Pancreas (tissue), 10 donors: ENCODE measurements around the gene CACNA1G. TPM values are rescaled to one million over a fixed set of nuclear protein-coding genes. Genes with fewer than 3 reads are reported as not detected.

Experiments
- ATAC-seq, 4 donors: fragments of 200-7000 bp; cut with Tn5 transposase; one replicate each; pipeline versions ENCODE4 v1.8.0 to v1.9.1; 2020; ENCODE audit warnings: mild to moderate bottlenecking in 4 of 4, moderate library complexity in 4 of 4
- DNase-seq, 6 donors: peaks; one replicate each; pipeline ENCODE4 v3.0.0-alpha.2; 2020
- FAIRE-seq: peaks from 2 replicates; lab custom pipeline; 2012; peaks lifted over from hg19 to GRCh38; lab: Jason Lieb, UNC
- H3K27ac ChIP-seq, 4 donors: fragments of 200-600 bp; sonication (generic); 1 replicate in 3 of 4; 2 replicates in 1 of 4; pipeline versions ENCODE4 v1.5.0 to v1.8.0; 2020
- H3K27me3 ChIP-seq, 4 donors: fragments of 200-600 bp; one replicate each; pipeline ENCODE4 v1.8.0; 2021
- H3K36me3 ChIP-seq, 3 donors: fragments of 200-600 bp; sonication (generic) in 1 of 3; one replicate each; pipeline versions ENCODE4 v1.5.0 to v1.8.0; 2020 to 2021
- H3K4me1 ChIP-seq, 3 donors: fragments of 200-600 bp; one replicate each; pipeline ENCODE4 v1.8.0; 2021
- H3K4me3 ChIP-seq, 4 donors: fragments of 200-600 bp; sonication (generic) in 2 of 4; one replicate each; pipeline versions ENCODE4 v1.5.0 to v1.8.0; 2020 to 2021
- H3K9me3 ChIP-seq, 4 donors: fragments of 200-600 bp; one replicate each; pipeline ENCODE4 v1.8.0; 2021
- WGBS, 2 donors: extraction: QIAGEN DNeasy Blood & Tissue Kit; methylation state at CpG; one replicate each; pipeline ENCODE4 v1.1.7; 2013; 5-methylcytosine and 5-hydroxymethylcytosine counted together
- intact Hi-C, 3 donors: fragments of 100-400 bp; cut with DNase I; formaldehyde crosslinking; loops; one replicate each; pipeline versions ENCODE4 v1.11.1 to v1.14.2; 2022
- polyA plus RNA-seq, 2 donors: library from polyadenylated mRNA; stranded (reverse); fragments of 200-250 nt; gene quantifications; one replicate each; pipeline ENCODE4 v1.2.3, GENCODE V29; 2013
- total RNA-seq, 6 donors: library from RNA; stranded (reverse); fragmentation: NEBNext Ultra II Directional in 4 of 6; extraction: Animal tissue kit (Norgen Biotek cat#: 25700) in 4 of 6; gene quantifications; one replicate each; pipeline versions ENCODE4 v1.2.1 to v1.2.4, GENCODE V29; 2021 to 2023
- TF ChIP-seq, protein P1 (sequence below), 4 donors: fragments of 200-600 bp; sonication (generic) in 3 of 4; IDR thresholded peaks; one replicate each; pipeline versions ENCODE4 v1.5.0 to v1.8.0; 2021; ENCODE audit warnings: antibody characterized with exemption in 4 of 4
- donor health status: healthy with polysubstance abuse.
- donor health status: DM: no; HTN: no; CAD: no; lungs with moderate emphysema.
- donor health status: DM: no; HTN: no; CAD: no.
- donor health status: control.
- donor health status: control.
- donor health status: Bipolar disorder and iron deficiency.
- donor health status: DM: yes; HTN: yes; CAD: no.
- donor health status: DM: no; HTN: no; CAD: no.
- donor health status: DM: no; HTN: no; CAD: no.
- donor health status: DM: yes; HTN: yes; CAD: no.

Gene CACNA1G
- total and polyA plus RNA-seq, 8 donors = 0.02 to 0.37 (median 0.09) TPM; not detected in 1

DNA sequence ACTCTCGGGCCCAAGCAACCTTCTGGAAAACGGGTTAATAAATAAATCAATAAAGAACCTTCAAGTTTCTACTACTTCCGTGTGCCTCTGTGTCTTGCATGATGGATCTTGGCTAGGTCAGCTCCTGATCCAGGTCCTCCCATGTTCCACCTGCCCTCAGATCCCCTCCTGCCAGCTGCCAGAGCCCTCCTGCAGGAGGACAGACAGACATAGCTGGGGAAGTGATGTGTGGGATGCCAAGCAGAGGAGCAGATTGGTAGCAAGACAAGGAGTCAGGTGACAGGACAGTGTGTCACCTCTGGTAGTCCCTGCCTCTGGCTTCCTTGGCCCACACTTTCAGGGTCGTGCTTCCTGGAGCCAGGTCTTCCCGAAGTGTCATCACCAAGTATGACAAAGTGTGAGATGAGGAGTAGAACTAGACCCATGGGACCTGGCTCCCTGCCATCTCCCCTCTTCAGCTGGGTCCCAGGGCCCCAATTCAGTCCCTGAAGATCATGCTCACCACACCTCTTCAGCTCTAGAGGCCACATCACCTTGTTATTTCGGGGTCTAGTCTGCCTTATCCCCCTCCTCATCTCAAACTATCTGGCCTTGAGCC is 29.0 kb upstream of the CACNA1G start:
- H3K27ac ChIP-seq = peak overlapping the region in 2 of 4 donors; percentile 67 to 92
- peak in 1 of 6 donors; percentile 61 for DNase-seq
- peaks cover 9 to 35% (median 17%) of the 10 kb centered on the region in 3 donors for H3K4me1 ChIP-seq
- peaks cover 0 to 6% (median 0%) of the 10 kb centered on the region in 3 donors for H3K36me3 ChIP-seq
- no peak for ATAC-seq
- 24 to 28% methylated on average over 6 of the region's 6 CpGs for WGBS, 2 donors
- no peaks in the 10 kb centered on the region for H3K9me3 ChIP-seq
- TF ChIP-seq, protein P1, sequence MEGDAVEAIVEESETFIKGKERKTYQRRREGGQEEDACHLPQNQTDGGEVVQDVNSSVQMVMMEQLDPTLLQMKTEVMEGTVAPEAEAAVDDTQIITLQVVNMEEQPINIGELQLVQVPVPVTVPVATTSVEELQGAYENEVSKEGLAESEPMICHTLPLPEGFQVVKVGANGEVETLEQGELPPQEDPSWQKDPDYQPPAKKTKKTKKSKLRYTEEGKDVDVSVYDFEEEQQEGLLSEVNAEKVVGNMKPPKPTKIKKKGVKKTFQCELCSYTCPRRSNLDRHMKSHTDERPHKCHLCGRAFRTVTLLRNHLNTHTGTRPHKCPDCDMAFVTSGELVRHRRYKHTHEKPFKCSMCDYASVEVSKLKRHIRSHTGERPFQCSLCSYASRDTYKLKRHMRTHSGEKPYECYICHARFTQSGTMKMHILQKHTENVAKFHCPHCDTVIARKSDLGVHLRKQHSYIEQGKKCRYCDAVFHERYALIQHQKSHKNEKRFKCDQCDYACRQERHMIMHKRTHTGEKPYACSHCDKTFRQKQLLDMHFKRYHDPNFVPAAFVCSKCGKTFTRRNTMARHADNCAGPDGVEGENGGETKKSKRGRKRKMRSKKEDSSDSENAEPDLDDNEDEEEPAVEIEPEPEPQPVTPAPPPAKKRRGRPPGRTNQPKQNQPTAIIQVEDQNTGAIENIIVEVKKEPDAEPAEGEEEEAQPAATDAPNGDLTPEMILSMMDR (IDR thresholded peaks at IDR 0.05) = no peak
- no peak overlapping the region for H3K4me3 ChIP-seq
- H3K27me3 ChIP-seq = no peaks in the 10 kb centered on the region
- FAIRE-seq = no peak
- intact Hi-C loops = loop anchor here in 1 of 3 donors (10.0 kb wide), 1 partner anchor 47 kb away; no protein-coding TSS in a partner anchor

DNA sequence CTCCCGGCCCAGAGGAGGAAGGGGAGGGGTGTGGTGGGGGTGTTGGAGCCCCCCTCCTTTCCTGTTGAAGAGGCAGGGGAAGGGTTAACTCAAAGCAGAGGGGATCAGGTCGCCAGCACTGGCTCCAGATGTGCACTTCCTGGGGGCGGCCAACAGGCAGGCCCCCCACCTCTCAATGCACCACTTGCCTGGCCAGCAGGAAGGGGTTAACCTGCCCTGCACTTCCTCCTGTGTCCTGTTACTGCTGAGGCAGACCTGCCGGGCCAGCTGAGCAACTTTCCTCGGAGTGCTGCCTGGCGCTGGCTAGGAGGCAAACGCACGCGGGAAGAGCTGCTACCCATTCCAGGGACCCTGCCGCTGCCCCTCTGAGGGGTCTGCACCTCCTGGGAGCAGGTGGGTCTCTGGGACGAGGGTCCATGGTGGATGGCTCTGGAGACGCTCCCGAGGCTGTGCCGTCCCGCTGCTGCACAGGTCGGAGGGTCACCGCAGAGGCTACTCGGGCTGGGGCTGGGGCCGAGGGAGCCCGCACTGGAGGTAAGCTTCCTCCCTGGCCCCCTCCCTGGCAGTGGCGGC is 28.0 kb upstream of the CACNA1G start, which contains the start of gene EPN3:
Gene EPN3, plus strand, starts transcription at position 284 of the 573 bp plus-strand sequence. CDS start 3,822 bp downstream, outside the sequence.
- TF ChIP-seq, protein P1 (IDR thresholded peaks at IDR 0.05) = peak in 1 of 4 donors; percentile 20
- 0 to 1% methylated on average over 19 to 21 of the region's 21 CpGs for WGBS, 2 donors

DNA sequence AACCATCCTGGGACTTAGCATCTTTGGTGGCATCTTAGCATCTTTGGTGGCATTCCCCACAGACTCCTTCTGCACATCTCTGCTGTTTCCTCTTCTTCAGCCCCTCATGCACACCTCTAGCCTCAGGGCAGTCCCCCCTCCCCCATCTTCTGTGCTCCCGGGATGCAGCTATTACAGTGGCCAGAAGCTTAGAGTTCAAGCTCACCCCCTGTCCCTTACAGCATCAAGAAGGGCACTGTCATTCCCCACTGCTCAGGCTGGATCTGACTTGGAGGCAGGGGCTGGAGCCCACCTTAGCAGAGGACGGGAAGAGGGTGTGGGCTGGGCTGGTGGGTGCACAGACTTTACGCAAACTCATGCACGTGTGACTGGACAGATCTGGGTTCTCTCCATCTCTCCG is 27.3 kb upstream of the CACNA1G start:
- H3K9me3 ChIP-seq = no peaks in the 10 kb centered on the region
- DNase-seq (no peak), FAIRE-seq (no peak), ATAC-seq (peak; percentile 13 to 27 (median 20))
- H3K27ac ChIP-seq = peak overlapping the region; percentile 73 to 92 (median 80)
- no peaks in the 10 kb centered on the region for H3K27me3 ChIP-seq
- peaks cover 0 to 23% (median 2%) of the 10 kb centered on the region in 3 donors for H3K36me3 ChIP-seq
- H3K4me1 ChIP-seq = peaks cover 9 to 35% (median 17%) of the 10 kb centered on the region in 3 donors
- 5 to 7% methylated on average over 5 of the region's 5 CpGs for WGBS, 2 donors
- intact Hi-C loops = loop anchor here in 1 of 3 donors (10.0 kb wide), 1 partner anchor 48 kb away; no protein-coding TSS in a partner anchor
- peak overlapping the region; percentile 21 to 84 (median 53) for H3K4me3 ChIP-seq
- TF ChIP-seq, protein P1 (IDR thresholded peaks at IDR 0.05) = no peak

More for the DNA sequence above, 28.0 kb upstream of the CACNA1G start, which contains the start of gene EPN3:
- Histone ChIP-seq H3K9me3 (no peaks in the 10 kb centered on the region), H3K4me3 (peak within 1 kb of the TSS; percentile 21 to 84 (median 53)), H3K4me1 (peaks cover 9 to 35% (median 17%) of the 10 kb centered on the region in 3 donors), H3K27ac (peak within 1 kb of the TSS; percentile 73 to 92 (median 80)), H3K27me3 (no peaks in the 10 kb centered on the region), H3K36me3 (peaks cover 0 to 16% (median 0%) of the 10 kb centered on the region in 3 donors)
- FAIRE-seq (no peak), DNase-seq (peak; percentile 75 to 93 (median 82)), ATAC-seq (peak; percentile 74 to 84 (median 76))
- intact Hi-C loops = loop anchor here in 1 of 3 donors (10.0 kb wide), 1 partner anchor 48 kb away; no protein-coding TSS in a partner anchor

DNA sequence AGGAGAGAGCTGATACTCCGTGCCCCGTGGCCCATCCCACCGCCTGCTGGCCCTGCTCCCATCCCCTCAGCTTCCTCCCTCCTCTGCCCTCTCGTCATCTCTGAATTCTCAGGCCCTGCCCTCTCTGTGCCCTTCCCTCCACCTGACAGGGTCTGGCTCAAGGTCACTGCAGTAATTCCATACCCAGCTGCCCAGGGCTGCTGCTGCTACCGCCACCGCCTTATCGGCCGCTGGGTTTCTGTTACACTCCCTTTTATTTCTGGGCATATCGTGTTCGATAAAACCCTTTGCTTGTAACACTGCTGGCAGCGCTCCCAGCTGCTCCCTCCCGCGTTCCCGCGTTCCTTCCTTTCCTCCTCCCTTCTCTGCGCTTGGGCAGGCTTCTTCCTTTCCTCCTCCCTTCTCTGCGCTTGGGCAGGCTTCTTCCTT is 26.8 kb upstream of the CACNA1G start:
- H3K27ac ChIP-seq = peak overlapping the region; percentile 73 to 92 (median 80)
- peaks cover 9 to 35% (median 17%) of the 10 kb centered on the region in 3 donors for H3K4me1 ChIP-seq
- H3K4me3 ChIP-seq = peak overlapping the region; percentile 21 to 84 (median 53)
- peak; percentile 75 to 83 (median 81) for ATAC-seq
- H3K36me3 ChIP-seq = peaks cover 0 to 28% (median 3%) of the 10 kb centered on the region in 3 donors
- no peaks in the 10 kb centered on the region for H3K27me3 ChIP-seq
- DNase-seq = peak; percentile 78 to 89 (median 84)
- TF ChIP-seq, protein P1 (IDR thresholded peaks at IDR 0.05) = no peak
- no peaks in the 10 kb centered on the region for H3K9me3 ChIP-seq
- FAIRE-seq = no peak
- WGBS, 2 donors = 1% methylated on average over 17 of the region's 17 CpGs
- intact Hi-C loops = loop anchor here in 1 of 3 donors (10.0 kb wide), 1 partner anchor 49 kb away; no protein-coding TSS in a partner anchor
